Thyroid gland (tissue), 4 donors: ENCODE data around the gene CLEC18B.
"Not testable (repeated sequence)": the region's sequence is repeated elsewhere in the genome, so short reads cannot be mapped to it uniquely, and the experiment has no call there.

ENCODE experiments used
- CTCF ChIP-seq, 6 experiments: fragments of 200-600 bp in 3 of 6; fragments of 450-650 bp in 3 of 6; sonication (generic) in 3 of 6; IDR thresholded peaks; one replicate each; pipeline ENCODE4 v1.5.1; 2016 to 2019; ENCODE audit warnings: antibody characterized with exemption in 6 of 6, mild to moderate bottlenecking in 2 of 6, inconsistent platforms in 1 of 6, moderate library complexity in 1 of 6
- POLR2A ChIP-seq, 2 donors: fragments of 450-650 bp; IDR thresholded peaks; one replicate each; pipeline ENCODE4 v1.6.1; 2017; ENCODE audit warnings: antibody characterized with exemption in 2 of 2, mild to moderate bottlenecking in 2 of 2, moderate library complexity in 1 of 2

- TF ChIP-seq POLR2A, CTCF (IDR thresholded peaks at IDR 0.05): not testable (repeated sequence)
These were observed 10.3 kb downstream of the CLEC18B start for GRCh38 chr16:74410981-74411380.
